H1 (cell line): ENCODE results near the gene TMTC2. TPM values are rescaled to one million over a fixed set of nuclear protein-coding genes. Genes with fewer than 3 reads are reported as not detected.

Experiments used
- JUND ChIP-seq: IDR thresholded peaks from 2 replicates; pipeline ENCODE4 v1.6.1; 2011; ENCODE audit warnings: mild to moderate bottlenecking, improper control_type of control experiment, low read length
- SP4 ChIP-seq: IDR thresholded peaks from 2 replicates; pipeline ENCODE4 v1.6.1; 2012; ENCODE audit warnings: low read length, inconsistent platforms
- TAF1 ChIP-seq: IDR thresholded peaks from 2 replicates; pipeline ENCODE4 v1.6.1; 2011; ENCODE audit warnings: mild to moderate bottlenecking, low read depth, low read length
- polyA plus RNA-seq, 7 experiments: library from polyadenylated mRNA; depleted of rRNA in 3 of 7; stranded (reverse) in 5 of 7; unstranded in 2 of 7; fragments of >200 nt in 5 of 7; fragments of 200-250 nt in 2 of 7; gene quantifications; 1 replicate in 5 of 7; 2 replicates in 1 of 7; 4 replicates in 1 of 7; pipeline versions ENCODE4 v1.2.1 to v1.2.3, GENCODE V29; 2011 to 2013; ENCODE audit warnings: missing spikeins in 2 of 7, mixed read lengths in 2 of 7
- total RNA-seq: library from RNA; stranded (reverse); fragmentation: NEBNext Ultra II Directional; extraction: Animal tissue kit (Norgen Biotek cat#: 25700); gene quantifications from 2 replicates; pipeline ENCODE4 v1.2.1, GENCODE V29; 2021

TMTC2 gene
- total and polyA plus RNA-seq, 2 of the 8 experiments (the other 6 are each of a cell fraction or from before 2014, with no cell fraction given), result 2.3 to 3.9 TPM

DNA sequence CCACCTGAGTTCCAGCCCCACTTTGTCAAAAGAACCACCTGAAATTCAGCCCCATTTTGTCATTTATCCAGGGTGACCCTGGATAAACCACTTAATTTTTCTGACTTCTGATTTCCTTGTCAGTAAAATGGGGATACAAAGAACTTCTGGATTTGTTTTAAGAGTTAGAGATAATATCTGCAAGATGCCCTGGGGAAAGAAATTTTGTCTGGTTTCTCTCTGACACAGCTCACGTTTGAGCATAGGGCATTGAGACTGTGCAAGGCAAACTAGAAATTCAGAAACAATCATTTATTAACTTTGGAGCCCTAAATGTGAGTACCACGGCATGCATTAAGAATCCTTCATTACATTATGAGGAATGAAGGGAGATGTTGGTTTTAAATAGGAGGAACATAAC lies 37.2 kb downstream of the TMTC2 start (continued):
- no peak for TF ChIP-seq TAF1
- no peak for TF ChIP-seq JUND
- no peak for TF ChIP-seq SP4
